ENCODE measurements around the gene OR11A1. TPM values are rescaled to one million over a fixed set of nuclear protein-coding genes. Genes with fewer than 3 reads are reported as not detected.
"Not testable (repeated sequence)": the region's sequence is repeated elsewhere in the genome, so short reads cannot be mapped to it uniquely, and the experiment has no call there.

The OR11A1 gene
- total RNA-seq, 2 experiments from 2014 or later, result not detected

- no peaks in the 10 kb centered on the region for H3K9me3 Mint-ChIP-seq
- H3K4me1 Mint-ChIP-seq, result no peaks in the 10 kb centered on the region
- DNase-seq, result no peak
- peaks cover 6% of the 10 kb centered on the region for H3K27me3 Mint-ChIP-seq
- H3K27ac Mint-ChIP-seq, result no peak overlapping the region
- ChIA-PET POLR2A (no interaction called here), CTCF (no interaction called here)
- no peak overlapping the region for H3K4me3 Mint-ChIP-seq
- H3K36me3 Mint-ChIP-seq (ENCODE audit: low read depth), result no peaks in the 10 kb centered on the region
Observed at GRCh38 chr6:29465801-29466200, 8.9 kb upstream of the OR11A1 start.

- peaks cover 6% of the 10 kb centered on the region for H3K27me3 Mint-ChIP-seq
- no peak overlapping the region for H3K27ac Mint-ChIP-seq
- no peak for DNase-seq
- no peaks in the 10 kb centered on the region for H3K36me3 Mint-ChIP-seq (ENCODE audit: low read depth)
- H3K9me3 Mint-ChIP-seq, result no peaks in the 10 kb centered on the region
- POLR2A ChIA-PET, result no interaction called here
- no peak overlapping the region for H3K4me3 Mint-ChIP-seq
- CTCF ChIA-PET, result no interaction called here
- no peaks in the 10 kb centered on the region for H3K4me1 Mint-ChIP-seq
Observed at GRCh38 chr6:29465279-29465678, 8.4 kb upstream of the OR11A1 start.

GRCh38 chr6:29462022-29462421 lies 5.2 kb upstream of the OR11A1 start:
- DNase-seq, result no peak
- CTCF ChIA-PET, result no interaction called here
- H3K27me3 Mint-ChIP-seq, result peaks cover 8% of the 10 kb centered on the region
- no peaks in the 10 kb centered on the region for H3K9me3 Mint-ChIP-seq
- H3K36me3 Mint-ChIP-seq (ENCODE audit: low read depth), result no peaks in the 10 kb centered on the region
- H3K4me3 Mint-ChIP-seq, result no peak overlapping the region
- POLR2A ChIA-PET, result no interaction called here
- H3K4me1 Mint-ChIP-seq, result no peaks in the 10 kb centered on the region
- H3K27ac Mint-ChIP-seq, result no peak overlapping the region

GRCh38 chr6:29461021-29461814 lies 4.3 kb upstream of the OR11A1 start:
- DNase-seq, result no peak
- no peak overlapping the region for H3K4me3 Mint-ChIP-seq
- no peaks in the 10 kb centered on the region for H3K9me3 Mint-ChIP-seq
- no peaks in the 10 kb centered on the region for H3K4me1 Mint-ChIP-seq
- H3K36me3 Mint-ChIP-seq (ENCODE audit: low read depth), result no peaks in the 10 kb centered on the region
- no peak overlapping the region for H3K27ac Mint-ChIP-seq
- CTCF ChIA-PET, result no interaction called here
- peaks cover 8% of the 10 kb centered on the region for H3K27me3 Mint-ChIP-seq
- POLR2A ChIA-PET, result no interaction called here

- CTCF ChIA-PET, result no interaction called here
- no peaks in the 10 kb centered on the region for H3K4me1 Mint-ChIP-seq
- H3K9me3 Mint-ChIP-seq, result no peaks in the 10 kb centered on the region
- H3K27me3 Mint-ChIP-seq, result peaks cover 12% of the 10 kb centered on the region
- POLR2A ChIA-PET, result no interaction called here
- no peak overlapping the region for H3K27ac Mint-ChIP-seq
- no peak for DNase-seq
- H3K4me3 Mint-ChIP-seq, result no peak overlapping the region
- H3K36me3 Mint-ChIP-seq (ENCODE audit: low read depth), result no peaks in the 10 kb centered on the region
Observed at GRCh38 chr6:29451471-29452193, 5.2 kb downstream of the OR11A1 start.

- CTCF ChIA-PET, result interaction anchor here (0.6 kb wide), 1 partner anchor 437 kb away, joined by 3 read pairs; no protein-coding TSS in a partner anchor
- no peaks in the 10 kb centered on the region for H3K36me3 Mint-ChIP-seq (ENCODE audit: low read depth)
- H3K27me3 Mint-ChIP-seq, result peaks cover 20% of the 10 kb centered on the region
- POLR2A ChIA-PET, result no interaction called here
- no peak overlapping the region for H3K27ac Mint-ChIP-seq
- H3K9me3 Mint-ChIP-seq, result no peaks in the 10 kb centered on the region
- H3K4me3 Mint-ChIP-seq, result no peak overlapping the region
- H3K4me1 Mint-ChIP-seq, result no peaks in the 10 kb centered on the region
- DNase-seq, result no peak
Observed at GRCh38 chr6:29447670-29448069, 9.2 kb downstream of the OR11A1 start.

GRCh38 chr6:29444031-29444430 lies 12.8 kb downstream of the OR11A1 start:
- H3K27me3 Mint-ChIP-seq, result peaks cover 30% of the 10 kb centered on the region
- CTCF ChIA-PET, result interaction anchor here (0.6 kb wide), 1 partner anchor 44 kb away, joined by 3 read pairs; the partner anchor contains the start of gene MAS1L
- not testable (repeated sequence) for H3K36me3 Mint-ChIP-seq (ENCODE audit: low read depth)

GRCh38 chr6:29442719-29443118 lies 14.2 kb downstream of the OR11A1 start:
- Mint-ChIP-seq H3K27ac (no peak overlapping the region), H3K4me1 (no peaks in the 10 kb centered on the region), H3K4me3 (no peak overlapping the region), H3K9me3 (no peaks in the 10 kb centered on the region), H3K27me3 (peaks cover 27% of the 10 kb centered on the region), H3K36me3 (ENCODE audit: low read depth) (no peaks in the 10 kb centered on the region)
- DNase-seq, result no peak
- CTCF ChIA-PET, result no interaction called here
- POLR2A ChIA-PET, result no interaction called here

More at GRCh38 chr6:29444031-29444430, 12.8 kb downstream of the OR11A1 start:
- H3K9me3 Mint-ChIP-seq, DNase-seq, H3K4me3 Mint-ChIP-seq, POLR2A ChIA-PET, H3K27ac Mint-ChIP-seq, H3K4me1 Mint-ChIP-seq: not testable (repeated sequence)

GRCh38 chr6:29439006-29439405 lies 17.9 kb downstream of the OR11A1 start, which contains the start of gene OR10C1:
OR10C1 (plus strand) TSS chr6:29439306; CDS start chr6:29440016, 710 bp downstream.
- H3K27me3 Mint-ChIP-seq, result peaks cover 25% of the 10 kb centered on the region
- H3K27ac Mint-ChIP-seq, result no peak within 1 kb of the TSS
- DNase-seq, result no peak
- no peaks in the 10 kb centered on the region for H3K9me3 Mint-ChIP-seq
- no peak within 1 kb of the TSS for H3K4me3 Mint-ChIP-seq
- ChIA-PET POLR2A (no interaction called here), CTCF (no interaction called here)
- H3K36me3 Mint-ChIP-seq (ENCODE audit: low read depth), result no peaks in the 10 kb centered on the region
- no peaks in the 10 kb centered on the region for H3K4me1 Mint-ChIP-seq

- H3K4me3 Mint-ChIP-seq; DNase-seq; POLR2A ChIA-PET; H3K9me3 Mint-ChIP-seq; H3K27ac Mint-ChIP-seq; CTCF ChIA-PET; H3K36me3 Mint-ChIP-seq (ENCODE audit: low read depth); H3K4me1 Mint-ChIP-seq: not testable (repeated sequence)
- peaks cover 34% of the 10 kb centered on the region for H3K27me3 Mint-ChIP-seq
Observed at GRCh38 chr6:29436730-29437129, 20.1 kb downstream of the OR11A1 start.

GRCh38 chr6:29426654-29427053 lies 30.2 kb downstream of the OR11A1 start:
- H3K9me3 Mint-ChIP-seq, result no peaks in the 10 kb centered on the region
- no peaks in the 10 kb centered on the region for H3K36me3 Mint-ChIP-seq (ENCODE audit: low read depth)
- DNase-seq, result no peak
- H3K4me3 Mint-ChIP-seq, result no peak overlapping the region
- POLR2A ChIA-PET, result no interaction called here
- no peak overlapping the region for H3K27ac Mint-ChIP-seq
- CTCF ChIA-PET, result no interaction called here
- peaks cover 29% of the 10 kb centered on the region for H3K27me3 Mint-ChIP-seq
- H3K4me1 Mint-ChIP-seq, result no peaks in the 10 kb centered on the region

- CTCF ChIA-PET, result no interaction called here
- Mint-ChIP-seq H3K4me1 (no peaks in the 10 kb centered on the region), H3K36me3 (ENCODE audit: low read depth) (no peaks in the 10 kb centered on the region), H3K27ac (no peak overlapping the region), H3K4me3 (no peak overlapping the region), H3K27me3 (peaks cover 28% of the 10 kb centered on the region), H3K9me3 (no peaks in the 10 kb centered on the region)
- POLR2A ChIA-PET, result no interaction called here
- no peak for DNase-seq
Observed at GRCh38 chr6:29425075-29425474, 31.8 kb downstream of the OR11A1 start.

GRCh38 chr6:29424575-29424974 lies 32.3 kb downstream of the OR11A1 start:
- POLR2A ChIA-PET, result no interaction called here
- CTCF ChIA-PET, result no interaction called here
- Mint-ChIP-seq H3K4me1 (no peaks in the 10 kb centered on the region), H3K36me3 (ENCODE audit: low read depth) (no peaks in the 10 kb centered on the region), H3K4me3 (no peak overlapping the region), H3K9me3 (no peaks in the 10 kb centered on the region), H3K27me3 (peaks cover 28% of the 10 kb centered on the region), H3K27ac (no peak overlapping the region)
- DNase-seq, result no peak

All from activated CD4-positive, alpha-beta T cell treated with anti-CD3 and anti-CD28 coated beads, Interleukin-2, amount 10 ng/mL, durations not matched to agents 7 days and 5 days (primary cell).